GM18868 (cell line): ENCODE data around the gene GPATCH4.

Experiments
- ATAC-seq: cut with Tn5 transposase; IDR thresholded peaks from one replicate; pipeline ENCODE4 v1.9.1; 2021; ENCODE audit warnings: mild to moderate bottlenecking, moderate library complexity; ENCODE audit not compliant: unreplicated experiment

The GPATCH4 gene

DNA sequence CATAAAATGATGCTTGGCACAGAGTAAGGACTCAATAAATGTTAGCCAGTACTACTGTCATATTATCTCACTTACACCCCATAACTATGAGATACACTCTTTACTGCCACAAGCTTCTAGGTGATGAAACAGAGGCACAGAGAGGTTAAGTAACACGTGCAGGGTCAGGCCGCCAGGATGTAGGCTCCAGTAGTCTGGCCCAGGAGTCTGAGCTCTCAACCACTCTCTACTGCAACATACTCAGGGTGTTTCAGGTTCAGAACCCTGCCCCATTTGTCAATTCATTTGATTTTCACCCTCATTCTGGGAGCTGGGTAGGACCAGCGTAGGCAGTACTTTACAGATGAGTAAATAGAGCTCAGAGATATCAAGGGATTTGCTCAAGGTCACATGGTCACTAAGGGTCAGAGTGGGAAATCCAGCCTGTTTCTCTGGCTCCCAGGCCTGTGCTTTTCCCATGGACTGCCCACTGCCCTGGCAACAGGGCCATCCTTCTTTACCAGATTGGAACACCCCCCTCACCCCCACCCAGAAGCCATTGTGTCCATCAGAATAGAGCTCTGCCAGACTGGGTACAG, 50.1 kb downstream of the GPATCH4 start:
- ATAC-seq: no peak

DNA sequence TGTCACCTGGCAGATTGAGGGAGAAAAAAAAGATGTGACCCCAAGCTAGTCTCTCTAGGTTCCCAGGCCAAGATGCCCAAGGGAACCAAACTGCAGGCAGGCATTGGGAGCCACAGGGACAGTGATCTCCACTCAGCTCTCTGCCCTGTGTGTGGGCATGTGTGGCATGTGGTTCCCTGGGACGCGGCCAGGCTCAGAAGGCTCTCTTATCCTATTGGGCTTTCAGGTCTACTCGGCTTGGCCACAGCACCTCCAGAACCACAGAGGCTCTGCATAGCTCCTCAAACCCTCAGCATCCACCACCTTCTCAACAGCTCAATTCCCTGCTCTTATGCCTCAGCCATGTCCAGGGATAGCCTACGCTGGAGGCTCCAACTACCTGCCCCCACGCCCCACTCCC, 50.9 kb downstream of the GPATCH4 start:
- no peak for ATAC-seq

DNA sequence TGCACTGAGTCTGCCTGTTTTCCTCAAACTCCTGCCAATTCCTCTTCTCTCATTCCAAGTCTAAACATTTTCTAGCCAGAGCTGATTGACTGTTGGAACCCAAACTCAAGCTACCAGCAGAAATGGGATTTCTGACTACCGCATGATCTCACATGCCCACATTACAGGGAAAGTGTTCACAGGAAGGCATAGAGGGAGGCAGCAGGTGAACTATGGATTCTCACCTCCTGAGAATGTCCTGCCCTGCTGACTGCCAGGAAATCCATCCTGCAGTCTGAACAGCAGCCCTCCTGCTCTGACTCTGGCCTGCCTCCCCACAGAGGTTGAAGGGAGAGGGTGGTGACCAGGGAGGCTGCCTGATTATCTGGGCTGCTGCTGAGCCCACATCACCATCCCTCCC, 51.4 kb downstream of the GPATCH4 start:
- ATAC-seq: no peak

DNA sequence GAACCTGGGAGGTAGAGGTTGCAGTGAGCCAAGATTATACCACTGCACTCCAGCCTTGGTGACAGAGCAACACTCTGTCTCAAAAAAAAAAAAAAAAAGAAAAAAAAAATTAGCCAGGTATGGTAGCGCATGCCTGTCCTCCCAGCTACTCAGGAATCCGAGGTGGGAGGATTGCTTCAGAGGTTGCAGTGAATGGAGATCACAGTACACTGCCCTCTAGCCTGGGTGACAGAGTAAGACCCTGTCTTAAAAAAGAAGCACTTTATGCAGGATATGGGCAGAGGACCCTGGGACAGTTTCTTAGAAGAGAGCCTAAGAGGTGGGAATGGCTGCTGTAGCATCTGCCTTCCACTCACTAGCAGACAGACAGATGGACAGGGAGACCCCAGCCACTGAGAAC, 51.9 kb downstream of the GPATCH4 start:
- ATAC-seq: no peak

DNA sequence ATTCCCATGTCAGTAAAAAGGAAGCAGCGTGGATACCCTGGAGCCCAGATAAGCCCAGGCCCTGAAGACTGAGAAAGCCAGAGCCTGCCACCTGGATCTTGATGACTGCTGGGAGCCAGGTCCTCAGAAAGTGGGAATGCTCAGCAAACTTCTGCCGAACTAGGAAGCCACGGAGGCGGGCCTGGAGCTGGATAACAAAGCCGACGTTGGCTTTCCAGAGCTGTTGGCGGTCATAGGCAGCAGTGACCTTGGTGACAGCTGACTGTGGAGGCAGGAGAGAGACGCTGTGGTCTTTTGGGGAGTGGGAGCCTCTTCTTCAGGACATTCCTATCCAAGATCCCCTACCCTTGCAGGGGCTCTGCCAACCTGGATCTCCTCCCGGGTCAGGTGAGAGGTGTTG, 53.3 kb downstream of the GPATCH4 start:
- ATAC-seq: no peak

DNA sequence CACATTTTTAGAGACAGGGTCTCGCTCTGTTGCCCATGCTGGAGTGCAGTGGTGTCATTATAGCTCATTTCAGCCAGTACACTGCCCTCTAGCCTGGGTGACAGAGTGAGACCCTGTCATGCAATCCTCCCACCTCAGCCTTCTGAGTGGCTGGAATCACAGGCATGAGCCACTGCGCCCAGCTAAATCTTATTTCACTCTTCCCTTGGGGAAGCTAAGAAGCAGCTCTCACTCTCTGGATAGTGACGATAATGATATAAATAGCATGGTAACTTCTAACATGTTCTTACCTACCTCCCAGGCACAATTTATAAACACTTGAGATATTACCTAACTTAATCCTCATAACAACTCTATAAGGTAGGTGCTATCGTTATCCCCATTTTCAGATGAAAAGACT, 53.8 kb downstream of the GPATCH4 start:
- ATAC-seq: no peak

DNA sequence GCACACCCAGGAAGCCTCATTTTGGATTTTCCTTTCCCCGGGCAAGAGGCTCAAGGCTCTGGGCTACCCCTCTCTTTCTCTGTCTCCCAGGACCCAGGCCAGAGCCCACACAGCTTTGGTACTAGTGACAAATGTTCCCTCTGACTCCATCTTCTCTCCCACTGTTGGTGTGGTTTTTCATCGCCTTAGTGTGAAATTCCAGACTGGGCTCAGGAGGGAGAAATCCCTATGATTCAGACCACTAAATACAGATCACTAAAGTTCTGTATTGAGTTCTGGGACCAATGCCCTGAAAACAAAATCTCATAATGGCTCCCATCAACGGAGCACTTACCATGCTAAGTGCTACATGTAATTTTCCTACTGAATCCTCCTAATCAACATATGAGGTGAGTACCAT, 55.0 kb downstream of the GPATCH4 start:
- ATAC-seq: no peak

DNA sequence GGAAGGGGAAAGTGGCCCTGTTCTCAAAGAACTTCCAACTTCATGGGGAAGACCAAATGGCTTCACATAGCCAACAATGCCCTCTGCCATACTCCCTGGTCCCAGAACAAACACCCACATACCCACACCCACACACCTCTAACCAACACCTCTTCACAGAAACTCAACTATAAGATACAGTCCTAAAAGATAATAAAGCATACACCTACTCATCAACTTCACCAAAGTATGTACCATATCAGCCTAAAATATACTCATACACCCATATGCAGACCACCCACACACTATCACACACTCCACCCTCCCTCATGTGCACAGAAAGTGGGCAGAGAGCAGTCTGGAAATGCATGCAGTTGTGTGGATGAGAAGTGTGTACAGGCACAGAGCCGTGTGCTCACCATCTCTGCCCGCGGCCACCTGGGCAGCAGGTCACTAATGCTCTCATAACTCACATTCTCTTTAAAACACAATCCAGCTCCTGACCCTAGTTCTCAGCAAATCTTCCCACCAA, 56.6 kb downstream of the GPATCH4 start:
- no peak for ATAC-seq
